SJSA1 (cell line): ENCODE data around the gene ZP3. TPM values are rescaled to one million over a fixed set of nuclear protein-coding genes. Genes with fewer than 3 reads are reported as not detected.
"Not testable (repeated sequence)": the region's sequence is repeated elsewhere in the genome, so short reads cannot be mapped to it uniquely, and the experiment has no call there.

Source experiments
- DNase-seq, 2 experiments: peaks; one replicate each; pipeline ENCODE4 v3.0.0-alpha.2; 2015 to 2020; ENCODE audit warnings: low spot score in 2 of 2, low read depth in 1 of 2
- H3K27ac ChIP-seq: fragments of 250-450 bp; sonication (Bioruptor Pico); 2 replicates; pipeline ENCODE4 v1.5.1; 2020; ENCODE audit warnings: mild to moderate bottlenecking, moderate library complexity
- H3K27me3 ChIP-seq: fragments of 250-450 bp; sonication (Bioruptor Pico); replicated peaks from 2 replicates; pipeline ENCODE4 v1.5.1; 2020; ENCODE audit warnings: mild to moderate bottlenecking, moderate library complexity
- H3K36me3 ChIP-seq: fragments of 250-450 bp; sonication (Bioruptor Pico); 2 replicates; pipeline ENCODE4 v1.5.1; 2020; ENCODE audit warnings: mild to moderate bottlenecking
- H3K4me1 ChIP-seq: fragments of 250-450 bp; sonication (Bioruptor Pico); replicated peaks from 2 replicates; pipeline ENCODE4 v1.6.1; 2021; ENCODE audit warnings: mild to moderate bottlenecking
- H3K4me3 ChIP-seq: fragments of 250-450 bp; sonication (Bioruptor Pico); 2 replicates; pipeline ENCODE4 v1.5.1; 2020; ENCODE audit warnings: mild to moderate bottlenecking
- H3K9me3 ChIP-seq: fragments of 250-450 bp; sonication (Bioruptor Pico); replicated peaks from 2 replicates; pipeline ENCODE4 v1.5.1; 2020; ENCODE audit warnings: mild to moderate bottlenecking
- total RNA-seq: library from RNA; depleted of rRNA; stranded (reverse); fragments of >200 nt; shearing (Covaris generic); gene quantifications from 2 replicates; pipeline ENCODE4 v1.2.3, GENCODE V29; 2014

The ZP3 gene
- total RNA-seq, 1 experiment from 2014 or later = 0.58 TPM

DNA sequence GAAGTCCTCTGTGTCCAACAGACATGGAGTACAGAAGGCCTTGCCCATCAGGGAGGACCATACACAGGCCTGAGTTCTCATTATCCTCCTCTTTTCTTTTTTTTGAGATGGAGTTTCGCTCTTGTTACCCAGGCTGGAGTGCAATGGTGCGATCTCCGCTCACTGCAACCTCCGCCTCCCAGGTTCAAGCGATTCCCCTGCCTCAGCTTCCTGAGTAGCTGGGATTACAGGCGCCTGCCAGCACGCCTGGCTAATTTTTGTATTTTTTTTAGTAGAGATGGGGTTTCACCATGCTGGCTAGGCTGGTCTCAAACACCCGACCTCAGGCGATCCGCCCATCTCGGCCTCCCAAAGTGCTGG lies 29.2 kb upstream of the ZP3 start:
- H3K4me1 ChIP-seq = peaks cover 26% of the 10 kb centered on the region
- H3K27ac ChIP-seq, H3K9me3 ChIP-seq, H3K36me3 ChIP-seq, H3K27me3 ChIP-seq, DNase-seq, H3K4me3 ChIP-seq: not testable (repeated sequence)

DNA sequence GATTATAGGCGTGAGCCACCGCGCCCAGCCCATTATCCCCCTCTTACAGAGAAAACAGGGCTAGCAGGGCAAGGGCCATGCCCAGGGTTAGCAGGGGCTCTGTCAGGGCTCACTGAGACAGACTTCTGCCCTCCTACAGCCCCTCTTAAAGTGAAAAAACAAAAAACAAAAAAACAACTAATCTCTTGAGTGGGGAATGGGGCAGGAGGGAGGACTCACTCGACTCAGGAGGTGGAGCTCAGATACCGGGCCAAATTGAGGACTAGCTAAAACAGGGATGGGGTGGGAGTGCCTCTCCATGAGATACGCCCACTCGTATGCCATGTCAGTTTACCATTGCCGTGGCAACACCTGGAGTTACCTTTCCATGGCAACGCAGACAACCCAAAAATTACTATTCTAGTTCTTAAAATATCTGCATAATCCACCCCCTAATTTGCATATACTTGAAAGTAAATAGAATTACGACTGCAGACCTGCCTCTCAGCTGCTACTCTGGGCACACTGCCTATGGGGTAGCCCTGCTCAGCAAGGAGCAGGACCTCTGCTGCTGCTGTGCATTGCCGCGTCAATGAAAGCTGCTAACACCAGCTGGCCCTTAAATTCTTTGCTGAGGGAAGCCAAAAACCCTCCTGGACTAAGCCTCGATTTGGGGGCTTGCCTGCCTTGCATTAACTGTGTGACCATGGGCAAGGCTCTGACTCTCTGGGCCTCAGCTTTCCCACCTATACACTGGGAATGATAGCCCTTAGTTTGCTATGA lies 28.6 kb upstream of the ZP3 start:
- 0 out of 2 replicates have a peak, but pooled peaks cover 2% of the 10 kb centered on the region for H3K9me3 ChIP-seq
- no peaks in the 10 kb centered on the region for H3K36me3 ChIP-seq
- no peak for DNase-seq

DNA sequence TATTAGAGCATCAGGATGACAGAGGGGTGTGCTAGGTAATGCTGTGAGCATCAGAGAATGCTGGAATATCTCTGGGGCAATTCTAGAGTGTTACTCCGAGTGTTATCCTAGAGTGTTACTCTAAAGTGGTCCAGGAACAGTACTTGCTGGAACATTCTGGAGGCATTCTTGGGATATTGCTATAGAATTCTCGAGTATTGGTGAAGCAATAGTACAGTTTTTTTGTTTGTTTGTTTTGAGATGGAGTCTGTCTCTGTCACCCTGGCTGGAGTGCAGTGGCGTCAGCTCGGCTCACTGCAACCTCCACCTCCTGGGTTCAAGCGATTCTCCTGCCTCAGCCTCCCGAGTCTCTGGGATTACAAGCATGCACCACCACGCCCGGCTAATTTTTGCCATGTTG lies 27.9 kb upstream of the ZP3 start:
- Histone ChIP-seq H3K27me3 (no peaks in the 10 kb centered on the region), H3K36me3 (no peaks in the 10 kb centered on the region), H3K4me3 (no peak overlapping the region), H3K9me3 (0 out of 2 replicates have a peak, but pooled peaks cover 2% of the 10 kb centered on the region), H3K4me1 (peaks cover 26% of the 10 kb centered on the region), H3K27ac (no peak overlapping the region)
- no peak for DNase-seq

More for the DNA sequence above, 28.6 kb upstream of the ZP3 start:
- Histone ChIP-seq H3K27ac (no peak overlapping the region), H3K27me3 (no peaks in the 10 kb centered on the region), H3K4me1 (peaks cover 26% of the 10 kb centered on the region), H3K4me3 (no peak overlapping the region)

DNA sequence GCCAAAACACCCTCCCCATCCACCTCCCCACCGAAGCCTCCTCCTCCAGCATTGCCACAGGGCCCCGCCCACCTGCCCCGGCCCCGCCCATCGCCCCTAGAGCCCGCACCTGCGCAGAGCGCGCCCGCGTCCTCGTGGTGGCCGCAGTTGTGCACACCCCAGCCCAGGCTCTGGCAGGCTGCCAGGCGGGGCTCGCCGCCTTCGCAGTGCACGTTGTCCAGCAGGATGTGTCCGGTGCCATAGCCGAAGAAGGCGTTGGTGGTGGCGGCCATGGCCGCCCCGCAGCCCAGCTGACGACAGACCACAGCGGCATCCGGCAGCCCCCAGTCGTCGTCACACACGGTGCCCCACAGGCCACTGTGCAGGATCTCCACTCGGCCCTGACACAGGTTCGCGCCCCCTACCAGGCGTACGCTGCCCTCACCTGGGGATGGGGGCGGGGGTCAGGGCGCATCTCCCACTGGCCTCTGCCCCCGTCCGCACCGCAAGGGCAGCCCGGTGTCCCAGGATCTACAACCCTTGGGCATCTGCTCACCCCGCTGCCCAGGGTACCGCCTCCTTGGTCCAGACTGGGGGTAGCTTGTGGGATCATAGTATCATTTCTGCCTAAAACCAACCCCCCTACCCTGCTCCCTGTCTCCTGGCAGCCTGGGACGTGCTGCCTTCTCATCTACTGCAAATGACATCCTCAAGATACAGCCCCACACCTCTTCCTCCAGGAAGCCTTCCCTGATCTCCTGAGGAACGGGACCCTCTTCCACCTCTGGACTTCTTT lies 27.2 kb upstream of the ZP3 start:
- Histone ChIP-seq H3K27ac (no peak overlapping the region), H3K4me1 (peaks cover 25% of the 10 kb centered on the region), H3K9me3 (0 out of 2 replicates have a peak, but pooled peaks cover 2% of the 10 kb centered on the region), H3K27me3 (no peaks in the 10 kb centered on the region), H3K4me3 (peak overlapping the region; percentile 23), H3K36me3 (no peaks in the 10 kb centered on the region)
- peak in 1 of 2 experiments; percentile 74 for DNase-seq

DNA sequence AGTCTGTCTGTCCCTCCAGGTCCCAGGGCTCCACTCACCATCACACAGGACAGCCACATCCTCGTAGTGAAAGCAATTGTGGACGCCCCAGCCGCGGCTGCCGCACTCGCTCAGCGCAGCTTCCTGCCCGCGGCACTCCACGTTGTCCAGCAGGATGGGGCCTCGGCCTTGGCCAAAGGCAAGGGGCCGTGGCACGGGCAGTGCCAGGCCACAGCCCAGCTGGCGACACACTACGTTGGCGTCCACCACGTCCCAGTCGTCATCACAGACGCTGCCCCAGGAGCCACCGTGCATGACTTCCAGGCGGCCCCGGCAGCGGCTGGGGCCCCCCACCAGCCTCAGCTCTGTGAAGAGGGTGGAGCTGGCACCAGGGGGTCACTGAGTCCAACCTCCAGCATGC lies 24.5 kb upstream of the ZP3 start:
- peaks cover 10% of the 10 kb centered on the region for H3K4me1 ChIP-seq
- H3K27me3 ChIP-seq = no peaks in the 10 kb centered on the region
- no peak for DNase-seq
- H3K27ac ChIP-seq = no peak overlapping the region
- H3K36me3 ChIP-seq = no peaks in the 10 kb centered on the region
- no peaks in the 10 kb centered on the region for H3K9me3 ChIP-seq
- H3K4me3 ChIP-seq = no peak overlapping the region

DNA sequence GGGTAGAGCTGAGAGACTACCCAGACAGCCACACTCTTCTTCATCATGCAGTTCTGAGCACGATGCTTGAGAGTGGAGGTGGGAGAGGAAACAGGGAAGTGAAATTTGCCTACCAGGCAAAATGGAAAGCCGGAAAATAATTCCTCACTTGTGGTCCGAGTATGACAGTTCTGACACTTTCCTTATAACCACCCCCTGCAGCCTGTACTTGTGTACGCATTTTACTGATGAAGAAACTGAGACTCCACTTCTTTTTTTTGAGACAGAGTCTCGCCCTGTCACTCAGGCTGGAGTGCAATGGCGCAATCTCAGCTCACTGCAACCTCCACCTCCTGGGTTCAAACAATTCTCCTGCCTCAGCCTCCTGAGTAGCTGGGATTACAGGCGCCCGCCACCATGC lies 21.7 kb upstream of the ZP3 start:
- not testable (repeated sequence) for H3K27ac ChIP-seq, H3K36me3 ChIP-seq, H3K4me1 ChIP-seq, H3K9me3 ChIP-seq, H3K4me3 ChIP-seq, H3K27me3 ChIP-seq, DNase-seq

DNA sequence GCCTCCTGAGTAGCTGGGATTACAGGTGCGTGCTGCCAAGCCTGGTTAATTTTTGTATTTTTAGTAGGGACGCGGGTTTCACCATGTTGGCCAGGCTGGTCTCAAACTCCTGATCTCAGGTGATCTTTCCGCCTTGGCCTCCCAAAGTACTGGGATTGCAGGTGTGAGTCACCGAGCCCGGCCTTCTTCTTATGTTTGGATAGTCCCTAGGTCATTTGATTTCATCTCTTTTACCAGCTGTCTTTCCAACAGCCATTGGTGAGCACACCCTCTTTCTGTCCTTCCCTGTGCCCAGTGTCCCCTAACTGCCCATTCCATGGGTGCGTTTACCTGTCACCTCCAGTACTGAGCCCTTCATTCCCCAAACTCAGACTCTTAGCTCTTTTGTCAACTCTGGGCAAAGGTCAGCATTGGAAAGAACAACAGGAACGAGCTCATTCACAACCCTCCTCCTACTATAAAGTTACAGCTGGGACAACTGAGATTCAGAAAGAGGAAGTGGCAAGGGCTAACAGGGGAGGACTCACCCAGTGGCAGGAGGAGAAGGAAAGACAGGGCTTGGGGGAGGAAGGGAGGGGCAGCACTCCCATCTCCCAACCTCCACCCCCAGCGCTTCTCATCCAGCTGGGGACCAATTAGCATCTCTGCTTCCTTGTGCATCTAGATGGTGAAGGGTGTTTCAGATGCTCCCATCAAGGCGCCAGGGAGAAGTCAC lies 20.8 kb upstream of the ZP3 start:
- Histone ChIP-seq H3K27ac (no peak overlapping the region), H3K36me3 (no peaks in the 10 kb centered on the region), H3K27me3 (no peaks in the 10 kb centered on the region), H3K4me1 (no peaks in the 10 kb centered on the region), H3K4me3 (no peak overlapping the region), H3K9me3 (no peaks in the 10 kb centered on the region)
- no peak for DNase-seq

DNA sequence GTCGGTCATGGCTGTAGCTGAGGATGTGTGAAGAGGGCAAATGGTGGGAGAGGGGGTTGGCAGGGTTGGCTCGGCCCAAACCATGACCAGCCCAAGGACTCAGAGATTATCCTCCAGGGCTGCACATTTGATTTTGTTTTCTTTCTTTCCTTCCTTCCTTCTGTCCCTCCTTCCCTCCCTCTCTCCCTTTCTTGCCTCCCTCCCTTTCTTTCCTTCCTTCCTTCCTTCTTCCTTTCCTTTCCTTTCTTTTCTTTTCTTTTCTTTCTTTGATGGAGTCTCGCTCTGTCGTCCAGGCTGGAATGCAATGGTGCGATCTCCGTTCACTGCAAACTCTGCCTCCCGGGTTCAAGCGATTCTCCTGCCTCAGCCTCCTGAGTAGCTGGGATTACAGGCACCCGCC lies 19.0 kb upstream of the ZP3 start:
- Histone ChIP-seq H3K27ac (no peak overlapping the region), H3K27me3 (no peaks in the 10 kb centered on the region)

DNA sequence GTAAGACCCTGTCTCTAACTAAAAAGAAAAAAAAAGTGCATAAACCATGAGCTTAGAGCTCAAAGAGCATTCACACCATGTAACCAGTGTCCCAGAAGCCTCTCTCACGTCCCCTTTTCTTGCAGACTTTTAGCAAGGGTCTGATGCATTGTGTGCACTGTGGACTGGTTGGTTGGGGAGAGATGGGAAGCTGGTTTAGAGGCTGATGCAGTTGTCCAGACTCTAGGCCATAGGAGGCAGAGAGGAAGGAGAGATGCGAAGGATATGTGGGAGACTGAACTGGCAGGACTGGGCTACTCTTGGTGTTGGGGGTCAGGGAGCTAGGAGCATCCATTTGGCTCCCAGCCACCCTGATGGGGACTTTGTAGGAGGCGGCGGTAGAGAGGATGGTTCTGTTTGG lies 17.0 kb upstream of the ZP3 start:
- Histone ChIP-seq H3K27ac (no peak overlapping the region), H3K4me1 (no peaks in the 10 kb centered on the region), H3K9me3 (no peaks in the 10 kb centered on the region), H3K27me3 (no peaks in the 10 kb centered on the region), H3K4me3 (no peak overlapping the region), H3K36me3 (no peaks in the 10 kb centered on the region)
- no peak for DNase-seq

More for the DNA sequence above, 19.0 kb upstream of the ZP3 start:
- Histone ChIP-seq H3K9me3 (no peaks in the 10 kb centered on the region), H3K4me3 (no peak overlapping the region), H3K36me3 (no peaks in the 10 kb centered on the region), H3K4me1 (no peaks in the 10 kb centered on the region)
- DNase-seq = no peak

DNA sequence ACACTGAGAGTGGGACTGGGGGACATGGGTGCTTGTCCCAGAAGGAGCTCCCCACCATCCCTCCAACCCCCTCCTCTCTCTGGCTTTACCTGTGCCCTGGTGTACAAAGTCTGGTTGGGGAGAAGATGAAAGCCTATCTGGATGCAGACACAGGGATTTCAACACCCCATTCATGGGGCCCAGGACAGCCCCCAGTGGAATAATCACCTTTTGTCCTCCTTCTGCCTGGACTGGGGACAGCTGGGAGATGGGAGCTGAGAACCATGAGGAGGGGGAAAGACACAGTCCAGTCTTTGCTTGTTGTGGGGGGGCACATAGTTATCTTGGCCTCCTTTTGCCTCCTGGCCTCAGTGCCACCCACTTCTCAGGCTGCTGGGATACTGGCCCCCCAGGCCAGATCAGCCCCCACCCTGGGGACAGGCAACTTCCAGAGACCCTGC lies 16.6 kb upstream of the ZP3 start:
- H3K9me3 ChIP-seq = no peaks in the 10 kb centered on the region
- DNase-seq = no peak
- H3K27ac ChIP-seq = no peak overlapping the region
- no peaks in the 10 kb centered on the region for H3K27me3 ChIP-seq
- H3K4me1 ChIP-seq = no peaks in the 10 kb centered on the region
- H3K4me3 ChIP-seq = no peak overlapping the region
- no peaks in the 10 kb centered on the region for H3K36me3 ChIP-seq

DNA sequence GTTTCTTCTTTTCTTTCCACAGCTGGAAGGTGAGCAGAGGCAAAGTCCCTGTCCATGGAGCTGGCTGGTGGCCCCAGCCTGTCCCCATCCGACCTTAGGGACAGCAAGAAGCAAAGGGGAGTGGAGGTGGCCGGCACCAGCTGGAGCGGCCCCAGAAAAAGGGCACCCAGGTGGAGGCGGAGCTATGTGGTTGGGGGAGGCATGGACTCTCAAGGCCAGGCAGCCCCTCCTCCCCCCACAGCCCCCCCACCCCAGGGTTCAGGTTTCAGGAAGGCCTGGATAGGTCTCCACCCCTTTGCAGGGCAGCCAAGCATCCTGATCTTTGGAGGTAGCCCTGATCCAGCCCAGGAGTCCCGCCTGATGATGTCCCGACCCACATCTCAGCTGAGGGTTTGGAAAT lies 15.2 kb upstream of the ZP3 start, which contains the start of gene SSC4D:
TSS of gene SSC4D (minus strand) at position 161 of the 400 bp plus-strand sequence. CDS start 5,258 bp downstream, outside the sequence.
- Histone ChIP-seq H3K27ac (no peak within 1 kb of the TSS), H3K9me3 (no peaks in the 10 kb centered on the region), H3K4me3 (no peak within 1 kb of the TSS), H3K27me3 (no peaks in the 10 kb centered on the region), H3K4me1 (no peaks in the 10 kb centered on the region), H3K36me3 (no peaks in the 10 kb centered on the region)
- DNase-seq = no peak

DNA sequence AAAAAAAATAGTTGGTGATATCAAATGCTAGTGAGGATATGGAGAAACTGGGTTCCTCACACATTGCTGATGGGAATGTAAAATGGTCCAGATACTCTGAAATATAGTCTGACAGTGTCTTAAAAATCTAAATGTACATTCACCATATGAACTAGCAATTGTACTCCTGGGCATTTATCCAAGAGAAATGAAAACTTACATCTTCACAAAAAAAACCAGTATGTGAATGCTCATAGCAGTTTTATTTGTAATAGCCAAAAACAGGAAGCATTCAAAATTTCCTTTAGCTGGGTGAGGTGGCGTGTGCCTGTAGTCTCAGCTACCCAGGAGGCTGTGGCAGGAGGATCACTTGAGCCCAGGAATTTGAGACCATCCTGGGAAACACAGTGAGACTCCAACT lies 13.1 kb upstream of the ZP3 start:
- Histone ChIP-seq H3K36me3 (no peaks in the 10 kb centered on the region), H3K27ac (no peak overlapping the region), H3K9me3 (no peaks in the 10 kb centered on the region), H3K4me3 (no peak overlapping the region), H3K27me3 (no peaks in the 10 kb centered on the region), H3K4me1 (no peaks in the 10 kb centered on the region)
- DNase-seq = no peak

DNA sequence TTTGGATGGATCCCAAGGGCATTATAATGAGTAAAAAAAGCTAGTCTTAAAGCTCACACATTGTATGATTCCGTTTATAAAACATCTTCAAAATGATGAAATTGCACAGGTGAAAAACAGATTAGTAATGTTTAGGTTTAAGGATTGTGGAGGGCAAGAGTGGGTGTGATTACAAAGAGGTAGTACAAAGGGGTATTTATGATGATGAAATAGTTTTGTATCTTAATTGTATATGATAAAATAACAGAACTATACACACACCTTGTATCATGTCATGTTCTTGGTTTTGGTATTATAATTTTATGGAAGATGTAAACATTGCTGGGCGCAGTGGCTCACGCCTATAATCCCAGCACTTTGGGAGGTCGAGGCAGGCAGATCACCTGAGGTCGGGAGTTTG lies 12.5 kb upstream of the ZP3 start:
- H3K27ac ChIP-seq = no peak overlapping the region
- H3K27me3 ChIP-seq = no peaks in the 10 kb centered on the region
- H3K36me3 ChIP-seq = no peaks in the 10 kb centered on the region
- no peak overlapping the region for H3K4me3 ChIP-seq
- DNase-seq = no peak
- H3K9me3 ChIP-seq = no peaks in the 10 kb centered on the region
- H3K4me1 ChIP-seq = no peaks in the 10 kb centered on the region
